Upper lobe of right lung (tissue), 1 donor: ENCODE data around the gene SYNDIG1. TPM values are rescaled to one million over a fixed set of nuclear protein-coding genes. Genes with fewer than 3 reads are reported as not detected.

Experiments used
- ATAC-seq: fragments of 200-7000 bp; cut with Tn5 transposase; one replicate; pipeline ENCODE4 v1.9.1; 2020; ENCODE audit warnings: mild to moderate bottlenecking, moderate library complexity
- DNase-seq: peaks from one replicate; pipeline ENCODE4 v3.0.0-alpha.2; 2020
- H3K27ac ChIP-seq: fragments of 200-600 bp; one replicate; pipeline ENCODE4 v1.8.0; 2022
- H3K27me3 ChIP-seq: fragments of 200-600 bp; one replicate; pipeline ENCODE4 v1.8.0; 2022; ENCODE audit warnings: mild to moderate bottlenecking
- H3K36me3 ChIP-seq: fragments of 200-600 bp; one replicate; pipeline ENCODE4 v1.8.0; 2022
- H3K4me1 ChIP-seq: fragments of 200-600 bp; one replicate; pipeline ENCODE4 v1.8.0; 2022
- H3K4me3 ChIP-seq: fragments of 200-600 bp; one replicate; pipeline ENCODE4 v1.8.0; 2022; ENCODE audit warnings: mild to moderate bottlenecking
- H3K9me3 ChIP-seq: fragments of 200-600 bp; one replicate; pipeline ENCODE4 v1.8.0; 2022
- CTCF ChIP-seq: fragments of 200-600 bp; IDR thresholded peaks from one replicate; pipeline ENCODE4 v1.8.0; 2022; ENCODE audit warnings: antibody characterized with exemption
- intact Hi-C: fragments of 100-400 bp; cut with DNase I; formaldehyde crosslinking; loops from one replicate; pipeline ENCODE4 v1.11.0; 2022
- total RNA-seq: library from RNA; stranded (reverse); fragmentation: NEBNext Ultra II Directional; extraction: Animal tissue kit (Norgen Biotek cat#: 25700); gene quantifications from one replicate; pipeline ENCODE4 v1.2.1, GENCODE V29; 2021
- donor health status: DM: no; HTN: yes; CAD: no; lungs with severe emphysema.

The SYNDIG1 gene
- total RNA-seq, 1 donor from 2014 or later, result not detected

GRCh38 chr20:24676978-24677370 lies 207.5 kb downstream of the SYNDIG1 start:
- peak; percentile 17 for DNase-seq
- no peaks in the 10 kb centered on the region for H3K9me3 ChIP-seq
- no peak for TF ChIP-seq CTCF
- H3K4me3 ChIP-seq, result no peak overlapping the region
- no peaks in the 10 kb centered on the region for H3K27me3 ChIP-seq
- H3K27ac ChIP-seq, result no peak overlapping the region
- intact Hi-C loops, result no loop called here
- ATAC-seq, result no peak
- H3K36me3 ChIP-seq, result no peaks in the 10 kb centered on the region
- no peaks in the 10 kb centered on the region for H3K4me1 ChIP-seq

GRCh38 chr20:24677626-24678315 lies 208.3 kb downstream of the SYNDIG1 start:
- H3K4me1 ChIP-seq, result no peaks in the 10 kb centered on the region
- no peaks in the 10 kb centered on the region for H3K9me3 ChIP-seq
- no peak overlapping the region for H3K4me3 ChIP-seq
- peak; percentile 48 for DNase-seq
- no peaks in the 10 kb centered on the region for H3K36me3 ChIP-seq
- no peak for TF ChIP-seq CTCF
- H3K27ac ChIP-seq, result no peak overlapping the region
- no peaks in the 10 kb centered on the region for H3K27me3 ChIP-seq
- intact Hi-C loops, result no loop called here
- ATAC-seq, result no peak

GRCh38 chr20:24678351-24679106 lies 209.1 kb downstream of the SYNDIG1 start:
- Histone ChIP-seq H3K9me3 (no peaks in the 10 kb centered on the region), H3K27me3 (no peaks in the 10 kb centered on the region), H3K4me1 (no peaks in the 10 kb centered on the region), H3K4me3 (no peak overlapping the region), H3K27ac (no peak overlapping the region), H3K36me3 (no peaks in the 10 kb centered on the region)
- no peak for ATAC-seq
- peak; percentile 45 for DNase-seq
- intact Hi-C loops, result no loop called here
- no peak for TF ChIP-seq CTCF

- no peaks in the 10 kb centered on the region for H3K9me3 ChIP-seq
- intact Hi-C loops, result no loop called here
- H3K27ac ChIP-seq, result no peak overlapping the region
- no peaks in the 10 kb centered on the region for H3K4me1 ChIP-seq
- no peak overlapping the region for H3K4me3 ChIP-seq
- H3K36me3 ChIP-seq, result no peaks in the 10 kb centered on the region
- DNase-seq (peak; percentile 18), ATAC-seq (no peak)
- no peak for TF ChIP-seq CTCF
- no peaks in the 10 kb centered on the region for H3K27me3 ChIP-seq
Measured at GRCh38 chr20:24679448-24680047, 210.1 kb downstream of the SYNDIG1 start.

GRCh38 chr20:24681634-24682495 lies 212.4 kb downstream of the SYNDIG1 start:
- Histone ChIP-seq H3K4me3 (no peak overlapping the region), H3K9me3 (no peaks in the 10 kb centered on the region), H3K27me3 (no peaks in the 10 kb centered on the region), H3K4me1 (no peaks in the 10 kb centered on the region), H3K27ac (no peak overlapping the region), H3K36me3 (no peaks in the 10 kb centered on the region)
- no peak for ATAC-seq
- intact Hi-C loops, result no loop called here
- no peak for TF ChIP-seq CTCF
- peak; percentile 46 for DNase-seq
